HT-29 (cell line): ENCODE data around the gene SLC12A6. TPM values are rescaled to one million over a fixed set of nuclear protein-coding genes. Genes with fewer than 3 reads are reported as not detected.
"Not testable (repeated sequence)": the region's sequence is repeated elsewhere in the genome, so short reads cannot be mapped to it uniquely, and the experiment has no call there.

Experiments used
- DNase-seq: peaks from one replicate; pipeline ENCODE4 v3.0.0-alpha.2; 2015; ENCODE audit warnings: low spot score
- total RNA-seq: library from RNA; depleted of rRNA; stranded (reverse); fragments of >200 nt; shearing (Covaris generic); gene quantifications from 2 replicates; pipeline ENCODE4 v1.2.3, GENCODE V29; 2014

SLC12A6 gene
- total RNA-seq, 1 experiment from 2014 or later = 5.5 TPM

DNA sequence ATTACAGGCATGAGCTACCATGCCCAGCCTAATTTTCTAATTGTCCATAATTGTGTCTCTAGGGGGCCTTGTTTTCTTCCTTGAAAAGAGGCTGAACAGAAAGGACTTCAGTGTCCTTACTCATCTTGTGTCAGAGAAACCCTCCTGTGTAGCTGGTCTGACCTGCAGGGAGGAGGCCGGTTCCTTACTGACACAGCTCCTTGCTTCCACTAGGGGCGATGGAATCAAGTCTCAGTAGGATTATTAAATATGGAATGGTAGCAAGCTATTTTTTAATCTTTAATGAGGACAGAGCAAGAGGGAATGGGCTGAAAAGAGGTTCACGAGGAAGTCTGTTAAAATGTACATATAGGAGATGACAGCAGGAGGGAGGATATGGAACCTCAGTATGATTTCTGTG is 20.8 kb upstream of the SLC12A6 start:
- DNase-seq = no peak

GRCh38 chr15:34357653-34358052 is 20.1 kb upstream of the SLC12A6 start:
- DNase-seq = no peak

DNA sequence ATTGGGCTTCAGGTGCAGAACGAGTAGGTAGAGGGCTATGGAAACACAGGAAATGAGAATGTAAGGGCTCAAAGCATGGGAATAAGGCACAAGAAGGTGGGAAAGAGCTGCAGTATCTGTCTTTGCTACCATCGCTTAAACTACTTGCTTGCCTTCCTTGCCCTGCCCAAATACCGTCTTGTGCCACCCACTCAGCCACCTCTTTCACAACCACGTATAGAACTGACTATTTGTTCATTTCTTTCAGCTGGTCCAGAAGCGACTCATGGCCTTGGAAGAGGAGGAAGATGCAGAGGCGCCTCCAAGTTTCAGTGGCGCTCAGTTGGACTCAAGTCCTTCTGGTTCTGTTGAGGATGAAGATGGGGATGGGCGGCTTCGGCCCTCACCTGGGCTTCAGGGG is 17.7 kb upstream of the SLC12A6 start:
- no peak for DNase-seq

- no peak for DNase-seq
Measured at GRCh38 chr15:34354286-34354685, 16.7 kb upstream of the SLC12A6 start.

GRCh38 chr15:34353627-34354026 is 16.0 kb upstream of the SLC12A6 start:
- no peak for DNase-seq

DNA sequence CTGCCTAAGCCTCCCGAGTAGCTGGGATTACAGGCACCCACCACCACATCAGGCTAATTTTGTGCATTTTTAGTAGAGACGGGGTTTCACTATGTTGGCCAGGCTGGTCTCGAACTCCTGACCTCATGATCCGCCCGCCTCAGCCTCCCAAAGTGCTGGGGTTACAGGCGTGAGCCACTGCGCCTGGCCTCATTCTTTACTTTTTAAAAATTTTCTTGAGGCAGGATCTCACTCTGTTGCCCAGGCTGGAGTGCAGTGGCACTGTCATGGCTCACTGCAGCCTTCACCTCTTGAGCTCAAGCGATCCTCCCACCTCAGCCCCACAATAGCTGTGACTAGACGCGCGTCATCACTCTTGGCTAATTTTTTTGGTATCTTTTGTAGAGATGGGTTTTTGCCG is 15.4 kb upstream of the SLC12A6 start:
- not testable (repeated sequence) for DNase-seq

DNA sequence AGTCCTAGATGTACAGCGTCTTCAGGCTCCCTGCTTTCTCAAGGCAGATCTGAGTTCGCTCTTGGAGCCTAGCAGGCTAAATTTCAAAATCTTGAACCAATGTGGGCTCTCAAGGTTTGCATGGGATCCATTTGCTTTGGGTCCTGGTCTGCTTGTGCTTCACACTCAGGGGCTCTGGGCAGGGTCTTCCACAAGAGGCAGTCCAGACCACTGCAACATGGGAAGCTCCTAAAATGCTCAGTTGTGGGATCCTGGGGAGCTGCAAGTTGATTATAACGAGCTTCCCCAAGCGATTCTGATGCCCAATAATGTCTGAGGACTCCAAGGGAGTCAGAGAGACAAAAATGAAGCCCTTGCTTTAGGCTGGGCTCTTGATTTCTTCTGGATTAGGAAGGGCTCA is 12.2 kb upstream of the SLC12A6 start:
- no peak for DNase-seq

DNA sequence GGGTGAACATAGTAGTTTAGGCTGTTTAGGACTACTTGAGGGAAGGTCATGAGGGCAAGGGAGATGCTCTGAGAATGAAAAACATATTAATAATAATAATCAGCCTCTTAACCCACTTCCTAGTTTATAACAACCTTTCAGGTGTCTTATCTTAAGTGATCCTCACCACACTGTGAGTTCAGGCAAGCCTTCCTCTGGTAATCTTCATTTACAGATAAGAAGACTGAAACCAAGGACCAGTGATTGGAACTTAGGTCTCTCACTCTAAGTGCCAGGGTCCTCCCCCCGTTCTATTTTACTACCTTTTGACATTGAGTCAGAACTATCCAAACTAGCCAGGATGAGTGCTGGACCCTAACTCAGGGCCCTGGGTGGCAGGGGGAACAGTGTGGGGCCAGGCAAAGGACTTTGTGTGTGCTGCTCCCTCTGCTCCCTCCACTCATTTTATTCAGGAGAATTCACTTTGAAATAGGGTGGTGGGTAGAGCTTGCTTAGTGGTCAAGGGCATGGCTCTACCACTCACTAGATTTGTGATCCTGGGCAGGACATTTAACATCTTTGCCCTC is 11.2 kb upstream of the SLC12A6 start:
- DNase-seq = no peak

DNA sequence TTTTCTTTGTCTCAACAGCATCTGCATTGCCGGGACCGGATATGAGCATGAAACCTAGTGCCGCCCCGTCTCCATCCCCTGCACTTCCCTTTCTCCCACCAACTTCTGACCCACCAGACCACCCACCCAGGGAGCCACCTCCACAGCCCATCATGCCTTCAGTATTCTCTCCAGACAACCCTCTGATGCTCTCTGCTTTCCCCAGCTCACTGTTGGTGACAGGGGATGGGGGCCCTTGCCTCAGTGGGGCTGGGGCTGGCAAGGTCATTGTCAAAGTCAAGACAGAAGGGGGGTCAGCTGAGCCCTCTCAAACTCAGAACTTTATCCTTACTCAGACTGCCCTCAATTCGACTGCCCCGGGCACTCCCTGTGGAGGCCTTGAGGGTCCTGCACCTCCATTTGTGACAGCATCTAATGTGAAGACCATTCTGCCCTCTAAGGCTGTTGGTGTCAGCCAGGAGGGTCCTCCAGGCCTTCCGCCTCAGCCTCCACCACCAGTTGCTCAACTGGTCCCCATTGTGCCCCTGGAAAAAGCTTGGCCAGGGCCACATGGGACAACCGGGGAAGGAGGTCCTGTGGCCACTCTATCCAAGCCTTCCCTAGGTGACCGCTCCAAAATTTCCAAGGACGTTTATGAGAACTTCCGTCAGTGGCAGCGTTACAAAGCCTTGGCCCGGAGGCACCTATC is 10.5 kb upstream of the SLC12A6 start:
- no peak for DNase-seq

- DNase-seq = peak; percentile 97
Measured at GRCh38 chr15:34342737-34343575, 5.4 kb upstream of the SLC12A6 start, which contains the start of the genes NOP10 and NUTM1. TSS of gene NOP10 (minus strand) at chr15:34343136. CDS start at chr15:34343073, 63 bp downstream. TSS of gene NUTM1 (plus strand) at chr15:34343315. CDS start at chr15:34343697, 382 bp downstream.

DNA sequence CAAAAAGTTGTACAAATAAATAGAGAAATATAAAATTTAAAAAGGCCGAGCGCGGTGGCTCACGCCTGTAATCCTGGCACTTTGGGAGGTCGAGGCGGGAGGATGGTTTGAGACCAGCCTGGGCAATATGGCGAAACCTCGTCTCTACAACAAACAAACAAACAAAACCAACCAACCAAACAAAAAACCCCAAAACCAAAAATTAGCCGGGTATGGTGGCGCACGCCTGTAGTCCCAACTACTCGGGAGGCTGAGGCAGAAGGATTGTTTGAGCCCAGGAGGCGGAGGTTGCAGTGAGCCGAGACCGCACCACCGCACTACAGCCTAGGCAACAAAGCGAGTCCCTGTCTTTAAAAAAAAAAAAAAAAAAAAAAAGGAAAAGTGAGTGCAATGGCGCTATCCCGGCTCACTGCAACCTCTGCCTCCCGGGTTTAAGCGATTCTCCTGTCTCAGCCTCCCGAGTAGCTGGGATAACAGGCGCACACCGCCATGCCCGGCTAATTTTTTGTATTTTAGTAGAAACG is 4.7 kb upstream of the SLC12A6 start:
- DNase-seq = peak; percentile 17

DNA sequence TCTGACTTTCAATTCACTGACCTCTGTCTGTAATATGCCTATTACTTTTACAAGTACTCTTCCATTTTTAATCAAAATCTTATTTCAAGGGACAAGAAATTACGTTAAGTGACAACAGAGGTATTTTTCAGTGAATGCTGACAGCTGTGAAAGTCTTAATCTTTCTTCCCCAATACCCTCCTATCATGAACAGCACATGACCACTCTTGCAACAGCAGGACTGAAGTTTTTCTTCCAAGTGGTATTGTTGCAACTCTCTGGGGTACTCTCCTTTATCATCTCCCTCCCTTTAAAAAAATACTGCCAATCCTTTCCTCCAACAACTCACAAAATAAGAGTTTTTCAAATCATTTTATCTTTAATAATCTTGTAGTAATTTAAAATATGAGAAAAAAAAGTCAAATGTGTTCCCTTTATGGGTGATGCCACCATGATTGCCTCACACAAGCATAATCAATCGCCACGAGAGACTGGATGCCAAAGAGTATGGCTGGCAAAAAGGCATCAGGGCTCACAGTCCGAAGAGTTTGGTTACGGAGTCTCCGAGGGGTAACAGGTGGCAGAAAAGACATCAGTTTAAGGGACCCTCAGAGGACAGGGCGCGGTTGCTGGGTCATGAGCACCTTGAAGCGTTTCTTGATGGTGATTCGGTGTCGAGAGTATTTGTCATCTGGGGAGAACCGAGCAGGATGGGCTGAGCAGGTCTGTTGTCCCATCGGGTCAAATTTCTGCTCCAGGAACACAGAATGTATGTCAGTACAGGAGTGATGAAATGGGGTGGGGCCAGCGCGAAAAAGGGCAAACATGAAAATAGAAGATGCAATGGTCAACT is 4.0 kb upstream of the SLC12A6 start:
- no peak for DNase-seq

GRCh38 chr15:34339946-34340345 is 2.4 kb upstream of the SLC12A6 start:
- no peak for DNase-seq

DNA sequence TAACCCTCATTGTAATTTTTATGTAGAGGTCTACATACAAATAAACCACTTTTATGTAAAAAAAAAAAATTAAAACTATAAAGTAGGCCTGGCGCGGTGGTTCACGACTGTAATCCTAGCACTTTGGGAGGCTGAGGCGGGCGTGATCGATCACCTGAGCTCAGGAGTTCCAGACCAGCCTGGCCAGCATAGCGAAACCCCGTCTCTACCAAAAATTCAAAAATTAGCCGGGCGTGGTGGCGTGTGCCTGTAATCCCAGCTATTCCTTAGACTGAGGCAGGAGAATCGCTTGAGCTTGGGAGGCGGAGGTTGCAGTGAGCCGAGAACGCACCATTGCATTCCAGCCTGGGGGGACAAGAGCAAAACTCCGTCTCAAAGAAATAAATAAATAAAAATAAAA is 766 bp upstream of the SLC12A6 start:
- DNase-seq = no peak

GRCh38 chr15:34336991-34337556 is 507 bp downstream of the SLC12A6 start:
- DNase-seq = no peak

- DNase-seq = no peak
Measured at GRCh38 chr15:34336231-34336990, 1.2 kb downstream of the SLC12A6 start.

DNA sequence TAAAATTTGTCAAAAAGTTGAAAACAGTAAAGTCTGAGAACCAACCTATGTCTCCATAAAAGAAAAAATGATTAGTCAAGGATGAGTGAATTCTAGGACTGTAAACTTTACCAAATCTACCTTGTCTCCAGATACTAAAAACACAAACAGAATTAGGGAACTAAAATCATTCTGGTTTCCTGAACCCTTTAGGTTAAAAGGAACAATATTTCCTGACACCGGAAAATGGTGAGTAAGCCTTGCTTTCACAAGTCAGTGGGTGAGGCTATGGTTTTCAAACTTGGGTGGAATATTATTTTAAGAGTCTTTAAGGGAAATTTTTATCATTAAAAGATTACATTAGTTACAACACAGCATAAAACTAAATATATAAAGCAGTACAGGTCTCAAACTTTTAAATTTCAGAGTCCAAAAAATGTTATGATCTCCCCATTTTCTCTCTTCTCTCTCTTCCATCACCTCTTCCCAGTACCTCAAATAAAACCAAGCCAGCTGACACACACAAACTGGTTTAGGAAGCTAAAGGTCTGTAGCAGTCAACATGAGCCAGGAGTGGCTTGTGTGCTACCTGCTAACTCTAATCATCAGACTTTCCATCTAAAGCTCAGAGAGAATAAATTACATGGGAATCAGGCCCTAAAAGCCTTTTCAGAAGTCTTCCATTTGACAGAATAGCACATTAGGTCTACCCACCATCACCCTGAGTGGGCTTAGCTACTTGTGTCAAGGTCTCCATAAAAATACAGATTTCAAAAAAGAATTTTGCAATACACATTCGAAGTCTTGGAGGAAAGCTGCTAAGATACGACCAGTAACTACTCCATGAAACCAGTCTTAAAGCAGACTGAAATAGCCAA is 2.2 kb downstream of the SLC12A6 start:
- no peak for DNase-seq

GRCh38 chr15:34334672-34335071 is 2.9 kb downstream of the SLC12A6 start:
- no peak for DNase-seq

GRCh38 chr15:34332553-34333120 is 4.9 kb downstream of the SLC12A6 start:
- no peak for DNase-seq
